ENCODE measurements around the gene BMERB1.
"Not testable (repeated sequence)": the region's sequence is repeated elsewhere in the genome, so short reads cannot be mapped to it uniquely, and the experiment has no call there.

The BMERB1 gene

DNA sequence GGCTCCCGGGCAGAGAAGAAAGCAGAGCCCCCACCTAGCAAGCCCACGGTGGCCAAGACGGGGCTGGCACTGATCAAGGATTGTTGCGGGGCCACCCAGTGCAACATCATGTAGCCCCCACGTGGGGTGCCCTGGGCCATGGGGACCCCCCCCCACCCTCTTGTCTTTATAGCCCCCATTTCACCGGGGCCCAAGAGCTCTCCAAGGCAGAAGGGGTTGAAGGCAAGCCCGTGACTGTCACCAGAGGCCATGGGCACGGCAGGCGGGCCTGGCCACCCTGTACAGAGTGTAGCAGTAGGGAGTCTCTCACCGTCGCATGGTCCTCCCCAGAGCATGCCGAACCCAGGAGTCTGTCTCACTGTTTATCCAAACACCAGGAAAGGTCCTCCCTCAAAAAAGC is 152.3 kb downstream of the BMERB1 start:
- DNase-seq (ENCODE audit: low spot score), result no peak

GRCh38 chr16:15587152-15587825 is 152.9 kb downstream of the BMERB1 start:
- no peak for DNase-seq (ENCODE audit: low spot score)

GRCh38 chr16:15592324-15592723 is 157.9 kb downstream of the BMERB1 start:
- no peak for DNase-seq (ENCODE audit: low spot score)

DNA sequence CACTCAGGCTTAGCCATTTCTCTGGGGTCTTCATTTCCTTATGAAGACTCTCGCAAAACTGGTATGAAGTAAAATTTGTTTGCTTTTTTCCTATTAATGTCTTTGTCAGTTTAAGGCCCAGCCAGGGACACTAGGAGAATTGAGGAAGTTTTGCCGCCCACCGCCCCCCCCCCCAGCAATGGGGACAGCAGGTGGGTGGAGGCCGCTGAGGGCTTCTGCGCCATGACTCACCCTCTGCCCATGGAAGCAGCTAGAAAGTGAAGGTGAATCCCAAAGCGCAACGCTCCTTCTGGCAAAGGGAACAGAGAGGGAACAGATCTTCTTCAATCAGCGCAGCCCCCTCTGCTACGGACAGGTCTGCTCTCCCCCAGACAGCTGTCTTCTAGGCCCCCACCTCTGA is 158.8 kb downstream of the BMERB1 start:
- DNase-seq (ENCODE audit: low spot score), result no peak

- no peak for DNase-seq (ENCODE audit: low spot score)
Observed at GRCh38 chr16:15594711-15595320, 160.4 kb downstream of the BMERB1 start.

- DNase-seq (ENCODE audit: low spot score), result no peak
Observed at GRCh38 chr16:15597135-15597534, 162.7 kb downstream of the BMERB1 start.

- no peak for DNase-seq (ENCODE audit: low spot score)
Observed at GRCh38 chr16:15597822-15598647, 163.6 kb downstream of the BMERB1 start.

GRCh38 chr16:15598648-15599190 is 164.3 kb downstream of the BMERB1 start:
- no peak for DNase-seq (ENCODE audit: low spot score)

- no peak for DNase-seq (ENCODE audit: low spot score)
Observed at GRCh38 chr16:15599303-15600070, 165.1 kb downstream of the BMERB1 start.

DNA sequence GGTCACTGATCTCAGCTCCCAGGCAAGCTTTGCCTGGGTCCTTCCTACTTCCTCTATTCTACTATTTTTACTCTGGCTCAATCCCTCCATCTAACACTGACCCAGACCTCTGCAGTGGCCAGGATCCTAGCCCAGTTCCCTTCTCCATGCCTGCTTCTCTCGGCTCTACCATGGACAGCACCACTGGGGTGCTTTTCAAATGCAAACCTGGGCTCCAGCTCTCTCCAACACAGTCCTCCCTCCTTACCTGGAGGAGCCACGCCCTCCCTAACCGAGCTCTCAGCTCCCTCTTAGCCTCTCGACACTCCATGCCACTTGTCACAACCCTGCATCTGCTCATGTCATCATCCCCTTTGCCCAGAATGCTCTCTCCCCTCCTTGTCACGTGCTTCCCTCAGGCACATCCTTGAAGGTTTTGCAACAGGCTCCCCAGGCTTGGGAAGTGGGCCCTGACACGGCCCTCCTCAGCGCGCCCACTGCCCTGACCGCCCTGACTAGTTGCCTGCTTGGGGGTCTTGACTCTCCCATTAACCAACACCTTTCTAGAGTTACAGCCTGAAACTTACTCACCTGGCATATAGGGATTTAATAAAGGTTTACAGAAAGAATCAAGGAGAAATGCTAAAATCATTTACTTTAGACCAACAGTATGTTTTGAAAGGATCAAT is 167.0 kb downstream of the BMERB1 start:
- DNase-seq (ENCODE audit: low spot score), result no peak

DNA sequence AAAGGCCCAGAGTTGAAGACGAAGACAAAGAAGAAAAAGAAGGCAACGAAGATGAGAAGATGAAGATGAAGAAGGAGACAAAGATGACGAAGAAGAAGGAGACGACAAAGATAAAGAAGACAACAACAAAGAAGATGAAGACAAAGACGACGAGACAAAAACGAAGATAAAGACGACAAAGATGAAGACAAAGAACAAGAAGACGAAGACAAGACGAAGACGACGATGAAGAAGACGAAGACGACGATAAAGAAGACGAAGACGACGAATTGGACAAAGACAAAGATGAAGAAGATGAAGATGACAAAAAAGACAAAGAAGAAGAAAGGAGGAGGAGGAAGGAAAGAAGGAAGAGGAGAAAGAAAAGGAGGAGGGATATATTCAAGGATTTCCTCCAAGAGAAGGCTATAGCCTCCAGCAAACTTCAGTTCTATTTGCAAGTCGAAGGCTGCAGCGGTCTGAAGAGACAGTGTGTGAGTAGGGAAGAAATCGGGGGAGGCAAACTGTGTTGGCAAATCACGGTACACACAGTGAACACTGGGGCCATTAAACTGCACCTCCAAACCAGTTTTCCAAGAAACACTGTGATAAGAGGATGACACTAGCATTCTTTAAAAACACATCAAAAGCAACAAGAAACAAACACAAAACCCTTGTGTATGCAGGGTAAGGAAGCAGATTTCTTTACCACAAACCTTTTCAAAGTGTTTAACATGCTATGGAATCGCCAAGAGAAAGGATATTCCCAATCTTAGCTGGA is 168.1 kb downstream of the BMERB1 start:
- no peak for DNase-seq (ENCODE audit: low spot score)

DNA sequence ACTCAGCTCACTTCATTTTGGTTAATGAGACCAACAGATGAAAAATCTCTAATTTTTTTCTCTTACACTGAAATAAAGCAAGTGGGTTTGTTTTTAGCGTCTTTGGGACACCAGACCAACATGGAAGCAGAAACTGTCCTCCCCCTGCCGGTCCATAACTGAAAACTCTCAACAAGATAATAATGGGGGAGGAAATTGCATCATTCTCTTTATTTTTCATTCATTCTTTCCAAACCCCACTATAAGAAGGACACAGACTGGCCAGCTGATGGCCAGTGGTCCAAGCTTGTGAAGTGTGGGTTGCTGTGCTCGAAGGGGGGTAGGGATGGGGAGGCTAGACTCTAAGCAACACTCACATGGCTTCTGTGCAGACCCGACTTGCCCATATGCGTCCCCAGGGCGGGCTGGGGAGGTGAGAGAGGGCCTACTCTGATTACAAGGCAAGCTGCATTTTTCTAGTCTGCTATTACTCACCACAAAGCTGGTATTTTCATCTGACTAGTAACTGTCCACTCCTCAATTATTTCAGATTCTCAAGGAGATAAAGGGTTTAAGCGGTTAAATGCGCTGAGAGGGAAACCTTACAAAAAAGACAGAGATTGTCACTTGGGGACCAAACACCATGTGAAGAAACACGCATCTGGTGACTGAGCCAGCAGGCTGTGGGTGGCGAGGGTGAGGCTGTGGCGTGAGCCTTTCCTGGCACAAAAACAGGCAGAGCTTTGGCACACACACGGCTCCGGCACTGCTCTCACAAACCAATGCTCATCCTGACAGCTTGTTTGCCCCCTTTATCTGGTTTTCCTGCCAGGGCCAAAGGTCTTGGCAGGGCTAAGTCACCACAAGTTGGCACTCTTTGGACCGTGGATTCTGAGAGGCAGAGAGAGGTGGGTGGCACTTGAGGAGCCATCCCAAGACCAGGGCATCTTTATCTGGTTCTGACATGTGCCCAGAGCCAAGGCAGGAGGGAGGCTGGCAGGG is 170.4 kb downstream of the BMERB1 start:
- DNase-seq (ENCODE audit: low spot score), result no peak

DNA sequence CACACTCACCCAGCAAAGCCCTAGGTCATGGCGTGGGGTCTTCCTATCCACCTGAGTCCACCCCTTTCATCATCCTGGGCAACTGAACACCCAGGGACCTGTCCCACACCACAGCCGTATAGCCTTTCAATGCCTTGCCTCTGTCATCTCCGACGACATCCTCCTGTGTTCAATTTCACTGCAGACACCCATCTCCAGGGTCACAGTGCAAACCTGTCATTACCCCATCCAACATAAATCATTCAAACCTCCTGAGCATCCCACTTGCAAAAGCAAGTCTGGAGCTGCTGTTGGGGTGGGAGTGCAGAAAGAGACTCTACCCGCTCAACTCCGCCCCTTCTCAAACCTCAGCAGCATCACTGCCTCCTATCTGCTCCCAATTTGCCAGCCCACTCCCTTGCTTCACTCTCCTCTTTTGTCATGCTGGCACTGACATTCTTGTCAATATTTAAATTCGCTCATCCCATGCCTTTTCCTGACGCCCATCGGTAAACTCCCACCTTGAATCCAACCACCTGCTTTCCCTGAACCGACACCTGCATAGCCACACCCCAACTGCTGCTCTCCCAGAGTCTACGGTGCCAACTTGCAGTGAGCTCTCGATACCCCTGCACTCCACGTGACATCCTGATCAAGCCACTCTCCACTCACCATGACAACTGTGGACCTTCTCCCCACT is 171.6 kb downstream of the BMERB1 start:
- no peak for DNase-seq (ENCODE audit: low spot score)

- DNase-seq (ENCODE audit: low spot score), result no peak
Observed at GRCh38 chr16:15606518-15607220, 172.3 kb downstream of the BMERB1 start.

DNA sequence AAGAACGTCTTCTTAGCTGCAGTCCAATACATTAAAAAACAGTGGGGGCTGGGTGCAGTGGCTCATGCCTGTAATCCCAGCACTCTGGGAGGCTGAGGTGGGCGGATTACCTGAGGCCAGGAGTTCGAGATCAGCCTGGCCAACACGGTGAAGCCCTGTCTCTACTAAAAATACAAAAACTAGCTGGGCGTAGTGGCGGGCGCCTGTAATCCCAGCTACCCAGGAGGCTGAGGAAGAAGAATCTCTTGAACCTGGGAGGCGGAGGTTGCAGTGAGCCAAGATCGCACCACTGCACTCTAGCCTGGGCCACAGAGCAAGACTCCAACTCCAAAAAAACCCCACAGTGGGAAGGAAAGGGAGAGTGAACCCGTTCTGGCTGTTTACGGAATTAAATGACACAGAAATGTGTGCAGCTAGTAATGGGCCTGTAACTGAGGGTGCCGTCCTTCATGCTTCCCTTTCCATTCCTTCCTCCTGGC is 172.9 kb downstream of the BMERB1 start:
- DNase-seq (ENCODE audit: low spot score), result not testable (repeated sequence)

DNA sequence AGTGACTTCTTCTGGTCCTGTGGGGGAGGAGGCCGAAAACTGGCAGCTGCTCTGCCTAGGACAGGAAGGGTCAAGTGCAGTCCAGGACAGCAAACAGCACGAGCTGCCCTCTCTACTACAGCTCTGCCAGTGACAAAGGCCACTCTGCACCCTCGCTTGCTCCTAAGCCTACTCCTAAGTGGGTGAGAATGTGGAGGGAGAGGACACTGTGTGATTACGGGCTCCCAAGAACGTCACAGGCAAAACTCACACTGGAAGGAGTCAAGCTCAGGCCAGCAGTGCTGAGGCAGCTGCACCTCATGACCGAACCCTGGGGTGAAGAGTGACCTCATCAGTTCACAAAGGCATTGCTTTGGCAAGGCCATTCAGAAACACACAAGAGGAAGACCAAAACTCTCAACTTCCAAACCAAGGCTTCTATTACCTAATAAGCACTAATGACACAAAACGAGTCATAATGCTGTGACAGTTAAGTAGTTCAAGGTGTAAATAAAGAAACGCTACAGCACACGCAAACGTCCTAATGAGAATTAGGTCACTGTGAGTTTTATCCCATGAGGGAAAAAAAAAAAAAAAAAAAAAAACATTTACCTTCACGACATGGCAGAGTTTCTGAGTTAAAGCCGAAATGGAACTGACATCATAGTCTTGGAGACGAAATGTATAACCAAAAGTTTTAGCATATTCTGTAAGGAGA is 173.5 kb downstream of the BMERB1 start:
- DNase-seq (ENCODE audit: low spot score), result no peak

All from SK-N-DZ (cell line).